A549 (cell line): Measurements from ENCODE around the gene EFHC1. TPM values are rescaled to one million over a fixed set of nuclear protein-coding genes. Genes with fewer than 3 reads are reported as not detected.

Experiments
- ATAC-seq, 2 experiments: fragments of 200-7000 bp in 1 of 2; fragments of >200 bp in 1 of 2; cut with Nextera tagmentation in 1 of 2; cut with Tn5 transposase in 1 of 2; 3 replicates each; pipeline versions ENCODE4 v1.8.0 to v1.9.1; 2018 to 2020; ENCODE audit warnings: mild to moderate bottlenecking in 1 of 2, moderate library complexity in 1 of 2
- CTCF ChIA-PET: fragments of 300-600 bp; sonication (Branson Sonifier 250); formaldehyde crosslinking; extraction: SDS; loops from one replicate; lab custom pipeline; 2021; ENCODE audit warnings: antibody characterized with exemption, inconsistent platforms; lab: Yijun Ruan, JAX
- POLR2A ChIA-PET: fragments of 350-600 bp; formaldehyde crosslinking; extraction: SDS; loops from one replicate; lab custom pipeline; 2021; ENCODE audit warnings: antibody characterized with exemption, inconsistent platforms; lab: Yijun Ruan, JAX
- DNase-seq, 2 experiments: peaks; one replicate each; pipeline versions ENCODE4 v3.0.0 to v3.0.0-alpha.2; 2011 to 2016; ENCODE audit warnings: low read depth in 1 of 2, low spot score in 1 of 2
- FAIRE-seq: peaks from 2 replicates; lab custom pipeline; 2011; peaks lifted over from hg19 to GRCh38; lab: Jason Lieb, UNC
- H3K27ac ChIP-seq, 2 experiments: fragments of >200 bp; sonication (Bioruptor Twin); formaldehyde crosslinking; 3 replicates each; pipeline ENCODE4 v1.5.1; 2016 to 2017
- H3K4me1 ChIP-seq: fragments of >200 bp; sonication (Bioruptor Twin); formaldehyde crosslinking; 3 replicates; pipeline ENCODE4 v1.6.1; 2016
- H3K4me2 ChIP-seq: fragments of >200 bp; sonication (Bioruptor Twin); formaldehyde crosslinking; 3 replicates; pipeline ENCODE4 v1.6.1; 2016
- H3K4me3 ChIP-seq: fragments of >200 bp; sonication (Bioruptor Twin); formaldehyde crosslinking; 3 replicates; pipeline ENCODE4 v1.5.1; 2016
- H3K9me3 ChIP-seq: fragments of >200 bp; sonication (Bioruptor Twin); formaldehyde crosslinking; 3 replicates; pipeline ENCODE4 v1.6.1; 2016
- BHLHE40 ChIP-seq: IDR thresholded peaks from 2 replicates; pipeline ENCODE4 v1.6.1; 2012; ENCODE audit warnings: low read depth, low read length, inconsistent platforms
- CBX2 ChIP-seq: fragments of 200-600 bp; sonication (generic); IDR thresholded peaks from 2 replicates; pipeline ENCODE4 v1.6.1; 2016; ENCODE audit warnings: low read depth, mild to moderate bottlenecking, borderline replicate concordance
- CEBPB ChIP-seq, 2 experiments: fragments of >200 bp in 1 of 2; sonication (Bioruptor Twin) in 1 of 2; formaldehyde crosslinking in 1 of 2; IDR thresholded peaks; 2 replicates each; pipeline ENCODE4 v1.6.1; 2012 to 2016
- CHD4 ChIP-seq: fragments of 200-600 bp; sonication (generic); IDR thresholded peaks from 2 replicates; pipeline ENCODE4 v1.6.1; 2016; ENCODE audit warnings: antibody characterized with exemption, mild to moderate bottlenecking, borderline replicate concordance
- EP300 ChIP-seq, 2 experiments: fragments of >200 bp; sonication (Bioruptor Twin); formaldehyde crosslinking; IDR thresholded peaks; 2 replicates in 1 of 2; 3 replicates in 1 of 2; pipeline ENCODE4 v1.6.1; 2016 to 2017
- ESRRA ChIP-seq: fragments of 150-350 bp; IDR thresholded peaks from 2 replicates; pipeline ENCODE4 v1.6.1; 2014; ENCODE audit warnings: mild to moderate bottlenecking, low read length, borderline replicate concordance
- FOSB ChIP-seq: fragments of 250-450 bp; sonication (Bioruptor Pico); IDR thresholded peaks from 2 replicates; pipeline ENCODE4 v1.5.0; 2020; ENCODE audit warnings: mild to moderate bottlenecking, moderate library complexity
- GATA3 ChIP-seq: IDR thresholded peaks from 2 replicates; pipeline ENCODE4 v1.6.1; 2012; ENCODE audit warnings: borderline replicate concordance
- HDAC2 ChIP-seq: fragments of 200-600 bp; sonication (generic); IDR thresholded peaks from 2 replicates; pipeline ENCODE4 v1.6.1; 2016
- HOXA7 ChIP-seq: fragments of 250-450 bp; sonication (Bioruptor Pico); IDR thresholded peaks from 2 replicates; pipeline ENCODE4 v1.5.0; 2020; ENCODE audit warnings: mild to moderate bottlenecking, moderate library complexity
- HOXB13 ChIP-seq: fragments of 250-450 bp; sonication (Bioruptor Pico); IDR thresholded peaks from 2 replicates; pipeline ENCODE4 v1.5.0; 2020; ENCODE audit warnings: low read depth, mild to moderate bottlenecking, moderate library complexity
- HOXB5 ChIP-seq: fragments of 250-450 bp; sonication (Bioruptor Pico); IDR thresholded peaks from 2 replicates; pipeline ENCODE4 v1.5.0; 2020; ENCODE audit warnings: mild to moderate bottlenecking, moderate library complexity
- JUN ChIP-seq, 2 experiments: fragments of >200 bp; sonication (Bioruptor Twin); formaldehyde crosslinking; IDR thresholded peaks; 2 replicates in 1 of 2; 3 replicates in 1 of 2; pipeline ENCODE4 v1.6.1; 2016 to 2017
- KDM1A ChIP-seq: fragments of 200-600 bp; sonication (generic); IDR thresholded peaks from 2 replicates; pipeline ENCODE4 v1.6.1; 2016; ENCODE audit warnings: low read depth, mild to moderate bottlenecking
- MYC ChIP-seq: IDR thresholded peaks from 2 replicates; pipeline ENCODE4 v1.6.1; 2012; ENCODE audit warnings: mild to moderate bottlenecking, inconsistent platforms, low read length, improper control_type of control experiment, borderline replicate concordance
- NR3C1 ChIP-seq: fragments of >200 bp; sonication (Bioruptor Twin); formaldehyde crosslinking; IDR thresholded peaks from 3 replicates; pipeline ENCODE4 v1.6.1; 2017
- PHF8 ChIP-seq: fragments of 200-600 bp; sonication (generic); IDR thresholded peaks from 2 replicates; pipeline ENCODE4 v1.6.1; 2016; ENCODE audit warnings: low read depth, mild to moderate bottlenecking, antibody characterized with exemption, moderate library complexity, borderline replicate concordance
- POLR2A ChIP-seq: IDR thresholded peaks from 2 replicates; pipeline ENCODE4 v1.6.1; 2012; ENCODE audit warnings: mild to moderate bottlenecking, low read length
- POLR2AphosphoS2 ChIP-seq: conservative IDR thresholded peaks from 2 replicates; pipeline ENCODE4 v1.6.1; 2012; ENCODE audit warnings: low read length, improper control_type of control experiment, inconsistent platforms
- RARB ChIP-seq: fragments of 250-450 bp; sonication (Bioruptor Pico); IDR thresholded peaks from 2 replicates; pipeline ENCODE4 v1.8.0; 2021; ENCODE audit warnings: mild to moderate bottlenecking, moderate library complexity
- RFX5 ChIP-seq: fragments of 450-650 bp; IDR thresholded peaks from 2 replicates; pipeline ENCODE4 v1.7.1; 2014; ENCODE audit warnings: antibody characterized with exemption, mild to moderate bottlenecking, moderate library complexity
- SMC3 ChIP-seq: fragments of >200 bp; sonication (Bioruptor Twin); formaldehyde crosslinking; IDR thresholded peaks from 3 replicates; pipeline ENCODE4 v1.6.1; 2018; ENCODE audit warnings: inconsistent platforms
- SREBF2 ChIP-seq: fragments of 450-650 bp; IDR thresholded peaks from 2 replicates; pipeline ENCODE4 v1.6.1; 2014; ENCODE audit warnings: mild to moderate bottlenecking, moderate library complexity
- TFCP2L1 ChIP-seq: fragments of 250-450 bp; sonication (Bioruptor Pico); IDR thresholded peaks from 2 replicates; pipeline ENCODE4 v1.5.0; 2021; ENCODE audit warnings: mild to moderate bottlenecking
- TP53 ChIP-seq: fragments of 250-450 bp; sonication (Bioruptor Pico); IDR thresholded peaks from 2 replicates; pipeline ENCODE4 v1.5.0; 2021; ENCODE audit warnings: mild to moderate bottlenecking, moderate library complexity
- ZFP36 ChIP-seq: fragments of 450-650 bp; IDR thresholded peaks from 2 replicates; pipeline ENCODE4 v1.6.1; 2014; ENCODE audit warnings: borderline replicate concordance; ENCODE audit not compliant: partially characterized antibody
- WGBS: methylation state at CpG from one replicate; pipeline ENCODE4 v1.1.6; 2017; ENCODE audit errors: missing lambda C conversion rate; 5-methylcytosine and 5-hydroxymethylcytosine counted together
- polyA plus RNA-seq, 4 experiments: library from polyadenylated mRNA; depleted of rRNA in 3 of 4; stranded (reverse); fragments of >200 nt; fragmentation: RNase III in 1 of 4; extraction: RNeasy Plus Mini Kit Qiagen cat#74134 plus additional on column Dnase treatment in 1 of 4; gene quantifications; 2 replicates in 3 of 4; 3 replicates in 1 of 4; pipeline ENCODE4 v1.2.3, GENCODE V29; 2011 to 2017
- TF ChIP-seq, protein P1 (sequence below): fragments of 250-450 bp; sonication (Bioruptor Pico); IDR thresholded peaks from 2 replicates; pipeline ENCODE4 v1.5.0; 2020; ENCODE audit warnings: low read depth, mild to moderate bottlenecking, moderate library complexity
- TF ChIP-seq, protein P2 (sequence below): IDR thresholded peaks from 2 replicates; pipeline ENCODE4 v1.6.1; 2012; ENCODE audit warnings: low read depth, borderline replicate concordance
- TF ChIP-seq, protein P3 (sequence below): IDR thresholded peaks from 2 replicates; pipeline ENCODE4 v1.6.1; 2012
- TF ChIP-seq, protein P4 (sequence below): IDR thresholded peaks from 2 replicates; pipeline ENCODE4 v1.6.1; 2012
- TF ChIP-seq, protein P5 (sequence below): fragments of >200 bp; sonication (Bioruptor Twin); formaldehyde crosslinking; IDR thresholded peaks from 3 replicates; pipeline ENCODE4 v1.5.1; 2016

The EFHC1 gene
- polyA plus RNA-seq, 2 of the 4 experiments (the other 2 are of a cell fraction): 14.0 to 46.7 TPM

DNA sequence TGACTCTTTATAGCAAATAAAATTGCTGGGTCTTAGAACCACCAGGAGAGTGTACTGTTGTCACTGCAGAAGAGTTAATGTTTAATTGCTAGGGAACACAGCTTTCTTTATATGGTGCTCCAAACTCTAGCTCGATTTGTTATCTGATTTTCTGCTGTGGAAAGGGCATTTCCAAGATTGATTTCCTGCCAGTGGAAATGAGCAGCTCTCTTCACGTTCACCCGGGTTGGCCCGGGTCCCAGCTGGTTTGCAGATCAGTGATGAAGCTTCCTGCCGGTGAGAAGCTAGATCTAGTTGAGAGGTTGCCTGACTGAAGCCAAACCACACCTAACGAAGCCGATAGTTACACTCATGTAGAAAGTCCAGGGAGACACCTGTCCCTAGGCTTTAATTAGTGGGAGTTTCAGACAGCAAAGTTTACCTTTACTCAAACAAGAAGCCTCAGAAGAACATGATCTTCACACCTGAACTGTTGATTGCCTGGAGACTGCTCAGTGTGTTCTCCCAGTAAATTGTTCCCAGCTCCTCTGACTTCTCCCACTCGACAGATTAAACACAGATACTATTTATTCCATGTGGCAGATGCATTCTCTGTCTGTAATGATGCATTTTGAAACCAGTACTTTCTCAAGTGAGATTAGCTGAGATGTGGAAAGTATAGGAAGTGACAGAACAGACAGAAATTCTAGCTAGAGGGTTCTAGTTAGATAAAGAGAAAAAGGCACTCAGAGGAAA lies 30.3 kb upstream of the EFHC1 start:
- Histone ChIP-seq H3K9me3 (no peaks in the 10 kb centered on the region), H3K27ac (peak overlapping the region in 1 of 2 experiments; percentile 68; a peak in 3 of 6 replicates), H3K4me2 (peak overlapping the region; percentile 65), H3K4me3 (no peak overlapping the region), H3K4me1 (peaks cover 15% of the 10 kb centered on the region; the same call in 2 of the 3 replicates)
- 28% methylated on average over 8 of the region's 8 CpGs for WGBS
- POLR2A ChIA-PET: no interaction called here
- FAIRE-seq (no peak), DNase-seq (peak in 1 of 2 experiments; percentile 2), ATAC-seq (peak; percentile 59 to 66; a peak in 4 of 6 replicates)
- CTCF ChIA-PET: interaction anchor here (1.0 to 2.4 kb wide), 3 partner anchors 11 to 115 kb away, joined by 3 to 12 read pairs (median 5); no protein-coding TSS in a partner anchor
- TF ChIP-seq, protein P1, sequence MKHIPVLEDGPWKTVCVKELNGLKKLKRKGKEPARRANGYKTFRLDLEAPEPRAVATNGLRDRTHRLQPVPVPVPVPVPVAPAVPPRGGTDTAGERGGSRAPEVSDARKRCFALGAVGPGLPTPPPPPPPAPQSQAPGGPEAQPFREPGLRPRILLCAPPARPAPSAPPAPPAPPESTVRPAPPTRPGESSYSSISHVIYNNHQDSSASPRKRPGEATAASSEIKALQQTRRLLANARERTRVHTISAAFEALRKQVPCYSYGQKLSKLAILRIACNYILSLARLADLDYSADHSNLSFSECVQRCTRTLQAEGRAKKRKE (CRISPR knock-in tag): no peak
- TF ChIP-seq CBX2 (no peak), SMC3 (no peak), BHLHE40 (no peak), ESRRA (no peak), EP300 (IDR thresholded peaks at IDR 0.05) (no peak), JUN (IDR thresholded peaks at IDR 0.05) (no peak), SREBF2 (no peak), POLR2AphosphoS2 (no peak), HOXB13 (CRISPR knock-in tag) (no peak), FOSB (CRISPR knock-in tag) (no peak), MYC (no peak), GATA3 (no peak), RARB (CRISPR knock-in tag) (no peak), HOXA7 (CRISPR knock-in tag) (no peak), PHF8 (no peak), KDM1A (no peak)
- TF ChIP-seq, protein P2, sequence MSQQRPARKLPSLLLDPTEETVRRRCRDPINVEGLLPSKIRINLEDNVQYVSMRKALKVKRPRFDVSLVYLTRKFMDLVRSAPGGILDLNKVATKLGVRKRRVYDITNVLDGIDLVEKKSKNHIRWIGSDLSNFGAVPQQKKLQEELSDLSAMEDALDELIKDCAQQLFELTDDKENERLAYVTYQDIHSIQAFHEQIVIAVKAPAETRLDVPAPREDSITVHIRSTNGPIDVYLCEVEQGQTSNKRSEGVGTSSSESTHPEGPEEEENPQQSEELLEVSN: no peak
- TF ChIP-seq, protein P3, sequence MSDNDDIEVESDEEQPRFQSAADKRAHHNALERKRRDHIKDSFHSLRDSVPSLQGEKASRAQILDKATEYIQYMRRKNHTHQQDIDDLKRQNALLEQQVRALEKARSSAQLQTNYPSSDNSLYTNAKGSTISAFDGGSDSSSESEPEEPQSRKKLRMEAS: no peak

DNA sequence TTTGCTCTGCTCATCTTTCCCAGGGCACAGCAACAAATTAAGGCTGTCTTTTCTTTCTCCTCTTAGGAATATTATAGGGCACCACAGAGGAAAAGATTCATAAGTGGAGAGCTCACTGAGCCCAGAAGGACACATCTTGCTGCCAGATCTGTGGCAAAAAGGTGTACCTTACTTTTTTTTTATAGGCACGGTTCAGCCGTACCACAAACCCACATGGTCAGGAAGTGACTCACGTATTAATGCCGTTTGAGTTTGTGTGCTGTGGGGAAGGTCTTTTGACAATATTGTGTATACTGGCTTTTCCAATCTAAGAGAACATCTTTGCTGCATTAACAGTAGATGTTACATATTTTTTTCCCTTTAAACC lies 29.8 kb upstream of the EFHC1 start:
- peak overlapping the region in 1 of 2 experiments; percentile 68; a peak in 3 of 6 replicates for H3K27ac ChIP-seq
- H3K9me3 ChIP-seq: no peaks in the 10 kb centered on the region
- DNase-seq (no peak), FAIRE-seq (no peak), ATAC-seq (peak; percentile 54 to 72; a peak in 4 of 6 replicates)
- 6% methylated on average over 4 of the region's 4 CpGs for WGBS
- no peak overlapping the region for H3K4me3 ChIP-seq
- CTCF ChIA-PET: interaction anchor here (0.5 to 2.4 kb wide), 4 partner anchors 10 to 757 kb away, joined by 3 to 12 read pairs (median 4); no protein-coding TSS in a partner anchor
- POLR2A ChIA-PET: no interaction called here
- peaks cover 15% of the 10 kb centered on the region; the same call in 2 of the 3 replicates for H3K4me1 ChIP-seq
- H3K4me2 ChIP-seq: peak overlapping the region; percentile 65
- TF ChIP-seq TFCP2L1 (no peak), NR3C1 (no peak), RARB (CRISPR knock-in tag) (no peak), JUN (IDR thresholded peaks at IDR 0.05) (no peak), ZFP36 (no peak), HOXB5 (CRISPR knock-in tag) (no peak), RFX5 (no peak), POLR2A (no peak), CEBPB (IDR thresholded peaks at IDR 0.05) (no peak), BHLHE40 (no peak), TP53 (CRISPR knock-in tag) (no peak), HDAC2 (no peak), CHD4 (no peak), KDM1A (no peak)
- TF ChIP-seq, protein P3: no peak
- TF ChIP-seq, protein P4, sequence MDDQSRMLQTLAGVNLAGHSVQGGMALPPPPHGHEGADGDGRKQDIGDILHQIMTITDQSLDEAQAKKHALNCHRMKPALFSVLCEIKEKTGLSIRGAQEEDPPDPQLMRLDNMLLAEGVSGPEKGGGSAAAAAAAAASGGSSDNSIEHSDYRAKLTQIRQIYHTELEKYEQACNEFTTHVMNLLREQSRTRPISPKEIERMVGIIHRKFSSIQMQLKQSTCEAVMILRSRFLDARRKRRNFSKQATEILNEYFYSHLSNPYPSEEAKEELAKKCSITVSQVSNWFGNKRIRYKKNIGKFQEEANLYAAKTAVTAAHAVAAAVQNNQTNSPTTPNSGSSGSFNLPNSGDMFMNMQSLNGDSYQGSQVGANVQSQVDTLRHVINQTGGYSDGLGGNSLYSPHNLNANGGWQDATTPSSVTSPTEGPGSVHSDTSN: no peak
- TF ChIP-seq, protein P1 (CRISPR knock-in tag): no peak
- TF ChIP-seq, protein P2: no peak
- TF ChIP-seq, protein P5, sequence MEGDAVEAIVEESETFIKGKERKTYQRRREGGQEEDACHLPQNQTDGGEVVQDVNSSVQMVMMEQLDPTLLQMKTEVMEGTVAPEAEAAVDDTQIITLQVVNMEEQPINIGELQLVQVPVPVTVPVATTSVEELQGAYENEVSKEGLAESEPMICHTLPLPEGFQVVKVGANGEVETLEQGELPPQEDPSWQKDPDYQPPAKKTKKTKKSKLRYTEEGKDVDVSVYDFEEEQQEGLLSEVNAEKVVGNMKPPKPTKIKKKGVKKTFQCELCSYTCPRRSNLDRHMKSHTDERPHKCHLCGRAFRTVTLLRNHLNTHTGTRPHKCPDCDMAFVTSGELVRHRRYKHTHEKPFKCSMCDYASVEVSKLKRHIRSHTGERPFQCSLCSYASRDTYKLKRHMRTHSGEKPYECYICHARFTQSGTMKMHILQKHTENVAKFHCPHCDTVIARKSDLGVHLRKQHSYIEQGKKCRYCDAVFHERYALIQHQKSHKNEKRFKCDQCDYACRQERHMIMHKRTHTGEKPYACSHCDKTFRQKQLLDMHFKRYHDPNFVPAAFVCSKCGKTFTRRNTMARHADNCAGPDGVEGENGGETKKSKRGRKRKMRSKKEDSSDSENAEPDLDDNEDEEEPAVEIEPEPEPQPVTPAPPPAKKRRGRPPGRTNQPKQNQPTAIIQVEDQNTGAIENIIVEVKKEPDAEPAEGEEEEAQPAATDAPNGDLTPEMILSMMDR: no peak
